GM20431 (cell line): ENCODE data around the gene SORCS2.
"Not testable (repeated sequence)": the region's sequence is repeated elsewhere in the genome, so short reads cannot be mapped to it uniquely, and the experiment has no call there.

ENCODE experiments used
- in situ Hi-C: fragments of 300-500 bp; cut with MseI, MboI; formaldehyde crosslinking; loops from one replicate; pipeline ENCODE4 v1.15.0; 2020; ENCODE audit warnings: low sequenced_read_pairs; ENCODE audit not compliant: unreplicated experiment

SORCS2 gene

GRCh38 chr4:7447236-7447635 is 254.9 kb downstream of the SORCS2 start:
- in situ Hi-C loops = no loop called here

- in situ Hi-C loops = no loop called here
Observed at GRCh38 chr4:7448036-7448435, 255.7 kb downstream of the SORCS2 start.

- in situ Hi-C loops = no loop called here
Observed at GRCh38 chr4:7450775-7451433, 258.6 kb downstream of the SORCS2 start.

- in situ Hi-C loops = no loop called here
Observed at GRCh38 chr4:7451434-7451789, 259.1 kb downstream of the SORCS2 start.

GRCh38 chr4:7451800-7452199 is 259.5 kb downstream of the SORCS2 start:
- in situ Hi-C loops = no loop called here

- in situ Hi-C loops = not testable (repeated sequence)
Observed at GRCh38 chr4:7452802-7453201, 260.5 kb downstream of the SORCS2 start.

- in situ Hi-C loops = no loop called here
Observed at GRCh38 chr4:7457201-7458065, 265.1 kb downstream of the SORCS2 start.

- in situ Hi-C loops = no loop called here
Observed at GRCh38 chr4:7458066-7458425, 265.7 kb downstream of the SORCS2 start.

GRCh38 chr4:7458477-7458876 is 266.1 kb downstream of the SORCS2 start:
- in situ Hi-C loops = no loop called here

GRCh38 chr4:7459471-7459870 is 267.1 kb downstream of the SORCS2 start:
- in situ Hi-C loops = no loop called here

- in situ Hi-C loops = no loop called here
Observed at GRCh38 chr4:7460566-7460965, 268.2 kb downstream of the SORCS2 start.

GRCh38 chr4:7461230-7461629 is 268.9 kb downstream of the SORCS2 start:
- in situ Hi-C loops = no loop called here

- in situ Hi-C loops = no loop called here
Observed at GRCh38 chr4:7462509-7462971, 270.2 kb downstream of the SORCS2 start.

GRCh38 chr4:7463566-7464258 is 271.4 kb downstream of the SORCS2 start:
- in situ Hi-C loops = no loop called here

GRCh38 chr4:7464259-7464655 is 271.9 kb downstream of the SORCS2 start:
- in situ Hi-C loops = no loop called here

- in situ Hi-C loops = no loop called here
Observed at GRCh38 chr4:7465017-7465416, 272.7 kb downstream of the SORCS2 start.

- in situ Hi-C loops = no loop called here
Observed at GRCh38 chr4:7466215-7466614, 273.9 kb downstream of the SORCS2 start.

GRCh38 chr4:7466904-7467303 is 274.6 kb downstream of the SORCS2 start:
- in situ Hi-C loops = no loop called here

- in situ Hi-C loops = no loop called here
Observed at GRCh38 chr4:7467471-7467870, 275.1 kb downstream of the SORCS2 start.

GRCh38 chr4:7469023-7469422 is 276.7 kb downstream of the SORCS2 start:
- in situ Hi-C loops = no loop called here

- in situ Hi-C loops = no loop called here
Observed at GRCh38 chr4:7470111-7470510, 277.8 kb downstream of the SORCS2 start.
